Measurements from ENCODE around the gene UGT3A2.
"Not testable (repeated sequence)": the region's sequence is repeated elsewhere in the genome, so short reads cannot be mapped to it uniquely, and the experiment has no call there.

The UGT3A2 gene

DNA sequence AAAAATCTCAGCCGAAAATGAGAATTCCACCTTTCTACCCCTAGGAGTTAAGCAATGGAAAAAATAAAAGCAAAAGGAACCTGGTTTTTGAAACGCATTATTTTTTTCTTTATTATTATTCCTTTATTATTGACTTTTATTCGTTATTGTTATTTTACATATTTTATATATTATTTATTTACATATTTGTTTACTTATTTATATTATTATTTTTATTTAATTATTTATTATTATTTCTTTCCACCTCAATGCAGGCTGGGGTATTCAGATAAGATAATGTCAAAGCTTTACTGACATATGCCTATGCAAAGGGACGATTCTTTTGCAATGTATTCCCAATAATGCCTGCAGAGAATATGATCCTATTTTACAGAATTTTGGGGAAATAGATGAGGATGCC, 16.7 kb downstream of the UGT3A2 start:
- no peak for DNase-seq

DNA sequence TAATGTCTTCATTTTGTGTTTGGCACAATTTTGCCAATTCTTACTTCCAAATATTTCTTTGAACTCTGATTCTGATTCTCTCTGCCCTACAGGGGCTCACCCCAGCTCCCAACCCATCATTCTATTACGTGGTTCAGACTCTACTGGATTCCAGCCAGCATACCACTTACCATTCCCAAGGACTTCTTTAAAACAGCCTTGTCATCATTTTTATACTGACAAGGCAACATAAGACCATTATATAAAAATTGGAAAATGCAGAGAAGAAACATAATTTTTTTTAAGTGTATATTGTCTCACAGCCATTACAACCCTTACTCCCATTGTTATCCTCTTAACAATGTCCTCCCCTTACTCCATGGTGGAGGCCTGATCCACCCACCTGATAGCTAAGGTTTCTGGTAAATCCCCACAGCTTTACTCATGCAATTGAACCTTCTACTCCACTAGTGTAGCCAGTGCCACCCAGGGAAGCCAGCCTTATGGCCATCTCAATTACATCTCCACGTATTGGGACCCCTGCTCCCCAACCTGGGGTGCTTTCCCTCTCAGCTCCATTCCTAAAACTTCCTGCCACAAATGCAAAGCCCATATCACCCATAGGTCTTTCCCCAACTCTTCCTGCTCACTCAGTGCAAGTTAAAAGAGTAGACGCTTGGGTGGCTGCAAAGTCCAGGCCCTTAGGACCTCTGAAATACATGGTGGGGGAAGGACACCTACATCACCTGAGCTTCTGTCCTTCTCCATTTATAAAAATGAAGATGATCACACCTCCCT, 19.1 kb downstream of the UGT3A2 start:
- no peak for DNase-seq

DNA sequence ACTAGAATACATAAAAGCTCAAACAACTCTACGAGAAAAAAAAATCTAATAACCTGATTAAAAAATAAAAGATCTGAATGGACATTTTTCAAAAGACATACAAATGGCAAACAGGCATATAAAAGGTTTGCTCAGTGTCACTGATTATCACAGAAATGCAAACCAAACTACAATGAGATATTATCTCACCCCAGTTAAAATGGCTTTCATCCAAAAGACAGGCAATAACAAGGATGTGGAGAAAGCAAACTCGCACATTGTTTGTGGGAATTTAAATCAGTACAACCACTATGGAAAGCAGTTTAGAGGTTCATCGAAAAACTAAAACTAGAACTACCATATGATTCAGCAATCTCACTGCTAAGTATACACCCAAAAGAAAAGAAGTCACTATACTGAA, 20.8 kb downstream of the UGT3A2 start:
- no peak for DNase-seq

DNA sequence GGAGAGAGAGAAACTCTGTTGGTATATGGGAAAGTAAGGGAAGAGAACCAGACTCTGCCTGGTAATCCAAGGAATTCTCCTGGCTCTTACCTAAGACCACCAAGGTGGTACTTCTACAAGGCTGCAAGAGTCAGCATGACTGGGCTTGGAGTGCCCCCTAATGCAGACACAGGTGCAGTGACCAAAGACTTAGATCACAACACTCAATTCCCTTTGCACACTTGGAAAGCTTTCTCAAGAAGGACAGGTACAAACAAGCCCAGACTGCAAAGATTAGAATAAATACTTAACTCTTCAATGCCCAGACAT, 25.2 kb downstream of the UGT3A2 start:
- no peak for DNase-seq

DNA sequence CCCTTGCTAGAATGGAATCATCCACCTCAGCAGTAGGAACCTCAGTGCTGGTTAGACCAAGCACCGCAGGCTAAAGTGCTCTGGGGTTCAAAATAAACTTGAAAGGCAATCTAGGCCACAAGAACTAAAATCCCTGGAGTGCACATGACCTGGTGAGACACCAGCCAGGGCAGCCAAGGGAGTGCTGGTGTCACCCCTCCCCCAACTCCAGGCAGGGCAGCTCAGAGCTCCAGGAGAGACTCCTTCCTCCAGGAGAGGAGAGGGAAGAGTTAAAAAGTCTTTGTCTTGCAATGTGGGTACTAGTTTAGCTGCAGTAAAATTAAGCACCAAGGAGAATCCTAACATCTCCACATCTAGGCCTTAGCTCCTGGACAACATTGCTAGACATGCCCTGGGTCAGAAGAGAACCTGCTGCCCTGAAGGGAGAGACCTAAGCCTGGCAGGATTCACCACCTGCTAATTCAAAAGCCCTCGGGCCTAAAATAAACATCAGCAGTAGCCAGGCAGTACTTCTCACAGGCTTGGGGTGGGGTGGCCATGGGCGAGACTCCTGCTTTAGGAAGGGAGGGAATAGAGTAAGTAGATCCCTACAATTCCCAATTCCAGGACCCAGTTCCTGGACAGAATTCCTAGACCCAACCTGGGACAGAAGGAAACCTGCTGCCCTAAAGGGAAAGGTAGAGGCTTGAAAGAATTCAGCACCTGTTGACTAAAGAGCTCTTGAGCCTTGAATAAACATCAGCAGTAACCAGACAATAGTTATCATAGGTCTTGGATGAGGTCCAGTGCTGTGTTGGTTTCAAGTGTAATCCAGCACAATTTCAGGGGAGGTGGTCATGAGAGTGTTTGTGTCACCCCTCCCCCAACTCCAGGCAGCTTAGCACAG, 25.8 kb downstream of the UGT3A2 start:
- DNase-seq: peak; percentile 92

DNA sequence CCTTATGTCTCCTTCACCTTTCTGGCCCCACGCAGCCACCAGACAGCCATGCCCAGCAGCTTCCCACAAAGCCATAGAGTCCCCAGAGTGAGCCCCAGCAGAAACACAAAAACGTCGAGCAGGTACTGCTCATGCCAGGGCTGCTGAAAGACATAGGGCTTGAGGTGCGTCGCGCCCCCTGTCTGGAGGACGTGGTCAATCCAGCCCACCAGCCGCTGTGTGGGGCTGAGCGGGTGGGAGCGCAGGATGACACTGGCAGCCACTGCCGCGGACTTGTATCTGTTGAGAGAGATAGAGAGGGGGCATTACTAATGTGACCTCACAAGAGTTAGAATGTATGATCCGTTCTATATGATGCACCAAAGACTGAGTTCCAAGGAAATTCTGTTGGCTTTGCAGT, 31.0 kb downstream of the UGT3A2 start:
- DNase-seq: no peak

GRCh38 chr5:36034536-36035134, 32.0 kb downstream of the UGT3A2 start:
- DNase-seq: not testable (repeated sequence)

GRCh38 chr5:36033486-36033885, 33.2 kb downstream of the UGT3A2 start:
- DNase-seq: no peak

DNA sequence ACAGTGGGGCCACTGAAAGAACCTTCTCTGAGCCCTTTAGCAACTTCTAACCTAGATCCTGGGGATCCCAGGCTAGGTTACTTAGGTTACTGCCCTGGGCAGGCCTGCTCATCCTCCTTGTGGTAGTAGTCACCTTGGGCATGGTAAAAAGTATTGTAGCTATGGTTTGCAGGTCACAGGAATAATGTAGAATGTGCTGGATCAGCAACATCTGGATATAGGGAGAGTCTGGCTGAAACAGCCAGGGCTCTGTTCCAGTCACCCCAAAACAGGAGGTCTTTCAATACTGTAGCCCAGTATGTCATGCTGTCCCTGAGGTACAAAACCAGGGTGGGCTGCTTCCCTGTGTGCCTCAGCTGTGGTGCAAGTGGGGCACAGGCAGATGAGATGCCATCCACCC, 33.6 kb downstream of the UGT3A2 start:
- no peak for DNase-seq

DNA sequence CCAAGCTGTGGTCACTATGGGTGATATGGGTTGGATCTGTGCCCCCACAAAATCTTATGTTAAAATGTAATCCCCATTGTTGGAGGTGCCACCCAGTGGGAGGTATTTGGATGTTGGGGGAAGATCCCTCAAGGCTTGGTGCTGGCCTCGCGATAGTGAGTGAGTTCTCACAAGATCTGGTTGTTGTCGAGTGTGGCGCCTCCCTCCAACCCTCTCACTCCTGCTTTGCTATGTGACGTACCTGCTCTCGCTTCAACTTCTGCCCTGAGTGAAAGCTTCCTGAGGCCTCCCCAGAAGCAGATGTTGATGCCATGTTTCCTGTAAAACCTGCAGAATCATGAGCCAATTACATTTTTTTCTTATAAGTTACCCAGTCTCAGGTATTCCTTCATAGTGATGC, 35.5 kb downstream of the UGT3A2 start:
- no peak for DNase-seq

- DNase-seq: no peak
Observed at GRCh38 chr5:36029914-36030313, 36.8 kb downstream of the UGT3A2 start.

DNA sequence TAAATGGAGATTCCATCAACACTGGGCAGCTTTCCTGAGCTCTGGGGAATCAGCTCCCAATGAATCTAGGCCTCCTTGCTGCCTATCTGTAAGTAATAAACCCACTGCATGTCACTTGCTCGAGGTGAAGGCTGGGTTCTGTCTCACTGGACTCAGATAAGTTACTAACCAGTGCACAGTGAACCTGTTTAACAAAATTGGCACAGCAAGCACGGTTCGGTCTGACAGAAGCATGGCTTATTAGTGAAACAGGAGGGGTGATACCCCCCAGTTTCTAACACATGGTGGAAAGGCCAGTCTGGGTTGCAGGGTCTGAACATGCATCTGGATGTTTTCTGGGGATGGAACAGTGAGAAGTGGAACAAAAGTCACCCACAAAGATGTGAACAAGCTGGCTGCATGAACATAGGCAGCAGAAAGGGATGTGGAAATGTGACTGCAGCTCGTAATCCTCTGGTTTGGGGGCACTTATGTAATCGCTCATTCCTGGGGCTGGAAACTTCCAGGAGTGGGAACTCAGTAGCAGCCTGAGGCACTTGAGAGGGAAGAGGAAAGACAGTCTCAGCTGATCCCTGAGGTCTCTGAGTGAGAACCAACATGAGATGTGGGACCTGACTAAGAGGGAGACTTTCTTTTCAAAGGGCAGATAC, 37.7 kb downstream of the UGT3A2 start:
- DNase-seq: no peak

GRCh38 chr5:36027711-36028110, 39.0 kb downstream of the UGT3A2 start:
- DNase-seq: no peak

DNA sequence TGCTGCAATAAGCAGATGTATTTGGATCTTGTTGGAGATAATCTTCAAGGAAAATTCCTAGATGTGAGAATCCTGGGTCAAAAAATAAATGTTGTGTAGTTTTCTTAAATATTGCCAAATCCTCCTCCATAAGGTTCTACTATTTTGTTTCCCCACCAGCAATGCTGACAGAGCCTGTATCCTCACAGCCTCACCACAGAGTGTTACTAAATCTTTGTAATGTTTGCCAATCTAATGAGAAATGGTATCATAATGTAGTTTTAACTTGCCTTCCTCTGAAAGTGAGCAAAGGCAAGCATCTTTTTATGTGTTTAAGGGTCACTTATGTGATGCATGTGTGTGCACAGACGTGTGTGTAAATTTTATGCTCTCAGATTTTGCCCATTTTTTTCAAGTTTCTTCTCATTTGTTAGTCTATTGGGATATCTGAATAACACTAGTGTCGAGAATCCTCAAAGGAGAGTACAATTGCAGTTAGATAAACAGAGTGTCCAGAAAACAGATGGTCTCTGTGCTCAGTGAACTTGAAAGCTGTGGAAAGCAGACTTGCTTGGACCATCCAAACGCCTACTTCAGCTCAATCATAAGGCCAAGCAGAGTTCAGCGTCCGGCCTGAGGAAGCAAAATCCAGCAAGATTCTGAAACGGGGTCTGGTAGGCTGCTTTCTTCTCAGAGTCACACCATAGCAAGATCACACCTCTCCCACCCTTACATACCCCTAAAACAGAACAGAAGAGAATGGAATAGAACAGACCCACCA, 39.8 kb downstream of the UGT3A2 start:
- no peak for DNase-seq

- DNase-seq: not testable (repeated sequence)
Observed at GRCh38 chr5:36022246-36022645, 44.4 kb downstream of the UGT3A2 start.

DNA sequence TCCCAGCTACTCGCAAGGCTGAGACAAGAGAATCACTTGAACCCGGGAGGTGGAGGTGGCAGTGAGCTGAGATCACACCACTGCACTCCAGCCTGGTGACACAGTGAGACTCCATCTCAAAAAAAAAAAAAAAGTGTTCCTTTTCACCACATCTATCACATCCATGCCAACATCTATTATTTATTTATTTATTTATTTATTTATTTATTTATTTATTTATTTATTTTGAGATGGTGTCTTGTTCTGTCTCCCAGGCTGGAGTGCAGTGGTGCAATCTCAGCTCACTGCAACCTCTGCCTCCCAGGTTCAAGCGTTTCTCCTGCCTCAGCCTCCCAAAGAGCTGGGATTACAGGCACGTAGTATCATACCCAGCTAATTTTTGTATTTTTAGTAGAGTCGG, 47.1 kb downstream of the UGT3A2 start:
- not testable (repeated sequence) for DNase-seq

GRCh38 chr5:36017622-36018021, 49.1 kb downstream of the UGT3A2 start:
- DNase-seq: no peak

DNA sequence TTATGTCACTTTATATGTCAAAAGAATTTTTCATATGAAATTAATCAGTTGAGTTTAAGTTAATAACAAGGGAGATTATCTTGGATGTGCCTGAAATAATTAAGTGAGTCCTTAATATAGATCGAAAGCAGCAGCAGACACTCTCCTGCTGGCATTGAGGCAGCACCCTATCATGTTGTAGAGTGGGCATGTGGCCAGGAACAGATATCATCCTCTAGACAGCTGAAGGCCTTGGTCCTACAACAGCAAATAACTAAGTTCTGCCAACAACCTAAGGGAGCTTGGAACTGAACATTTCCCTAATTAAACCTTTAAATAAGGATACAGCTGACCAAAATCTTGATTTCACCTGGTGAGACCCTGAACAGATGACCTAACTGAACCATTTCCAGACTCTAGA, 49.7 kb downstream of the UGT3A2 start:
- no peak for DNase-seq

DNA sequence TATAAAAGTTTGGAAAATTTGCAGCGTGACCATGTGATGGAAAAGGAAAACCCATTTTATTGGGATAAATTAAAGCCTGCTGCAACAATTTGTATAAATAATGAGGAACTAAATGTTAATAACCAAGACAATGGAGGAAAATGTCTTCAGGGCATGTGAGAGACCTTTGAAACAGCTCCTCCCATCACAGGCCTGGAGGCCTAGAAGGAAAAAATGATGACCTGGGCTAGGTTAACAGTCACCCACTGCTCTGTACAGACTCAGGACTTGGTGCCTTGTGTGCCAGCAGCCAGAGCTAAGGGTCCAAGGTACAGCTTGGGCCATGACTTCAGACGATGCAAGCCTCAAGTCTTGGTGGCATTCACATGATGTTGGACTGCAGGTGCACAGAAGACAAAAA, 53.5 kb downstream of the UGT3A2 start:
- DNase-seq: no peak

- DNase-seq: no peak
Observed at GRCh38 chr5:36009698-36010097, 57.0 kb downstream of the UGT3A2 start.

DNA sequence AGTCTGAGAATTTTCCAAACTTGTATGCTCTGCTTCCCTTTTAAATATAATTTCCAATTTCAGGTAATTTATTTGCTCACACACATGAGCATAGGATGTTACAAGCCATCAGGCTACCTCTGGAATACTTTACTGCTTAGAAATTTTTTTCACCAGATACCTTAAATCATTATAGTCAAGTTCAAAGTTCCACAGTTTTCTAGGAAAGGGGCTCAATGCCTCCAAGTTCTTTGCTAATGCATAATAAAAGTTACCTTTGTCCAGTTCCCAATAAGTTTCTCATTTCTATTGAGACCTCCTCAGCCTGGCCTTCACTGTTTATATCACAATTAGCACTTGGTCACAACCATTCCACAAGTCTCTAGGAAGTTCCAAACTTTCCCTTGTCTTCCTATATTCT, 59.3 kb downstream of the UGT3A2 start:
- DNase-seq: no peak

DNA sequence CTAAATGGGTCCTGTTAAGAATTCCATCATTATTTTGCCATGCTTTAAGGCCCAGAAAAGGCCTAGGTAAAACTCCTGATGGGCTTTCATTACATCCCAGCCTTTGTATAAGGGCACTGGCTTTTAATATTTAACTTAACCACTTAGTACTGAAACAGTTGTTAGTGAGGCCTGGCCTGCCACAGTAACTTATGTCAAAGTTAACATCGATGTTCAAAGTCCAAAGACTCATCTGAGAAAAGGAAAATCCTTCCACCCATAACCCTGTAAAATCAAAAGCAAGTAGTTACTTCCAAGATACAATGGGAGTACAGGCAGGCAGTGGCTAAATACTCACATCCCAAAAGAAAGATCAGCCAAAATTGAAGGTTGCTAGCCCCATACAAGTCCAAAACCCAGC, 60.5 kb downstream of the UGT3A2 start:
- DNase-seq: no peak

GRCh38 chr5:36001032-36001431, 65.7 kb downstream of the UGT3A2 start:
- no peak for DNase-seq
